ENCODE results near the gene SH3RF1. TPM values are rescaled to one million over a fixed set of nuclear protein-coding genes. Genes with fewer than 3 reads are reported as not detected.

Gene SH3RF1
- total RNA-seq, 1 experiment from 2014 or later: 11.5 TPM

DNA sequence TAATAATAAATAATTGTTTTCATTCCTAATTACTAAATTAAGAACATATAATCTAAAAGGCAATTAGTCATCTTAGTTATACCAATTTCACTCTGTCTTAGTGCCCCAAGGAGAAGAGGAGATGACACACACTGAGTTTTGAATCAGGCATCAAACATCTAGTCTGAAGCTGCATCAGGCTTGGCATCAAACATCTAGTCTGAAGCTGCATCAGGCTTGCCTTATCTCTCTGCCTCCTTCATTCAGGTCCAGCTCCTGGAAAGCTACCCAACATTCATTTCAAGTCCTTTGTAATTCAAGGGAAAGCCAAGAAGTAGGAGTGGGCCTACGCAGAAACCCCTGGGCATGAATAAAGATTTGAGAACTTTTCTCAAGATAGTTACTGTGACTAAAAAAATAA, 62.2 kb downstream of the SH3RF1 start:
- in situ Hi-C loops (cut with HindIII; ENCODE audit: low pct_unique_long_range_greater_than_20kb, low sequenced_read_pairs): no loop called here
- intact Hi-C loops (cut with micrococcal nuclease; ENCODE audit: unreplicated experiment): no loop called here
- no peak overlapping the region for H3K4me3 ChIP-seq (ENCODE audit: low read depth in 2 of 2, low read length in 2 of 2)
- DNase-seq (ENCODE audit: low read depth, low spot score) (no peak), ATAC-seq (no peak)
- TF ChIP-seq SIN3A (IDR thresholded peaks at IDR 0.05; ENCODE audit: borderline replicate concordance, insufficient read depth, low read depth, low read length) (no peak), TCF7L2 (IDR thresholded peaks at IDR 0.05; ENCODE audit: low read depth, low read length) (no peak), CTCF (IDR thresholded peaks at IDR 0.05) (no peak), POLR2AphosphoS5 (IDR thresholded peaks at IDR 0.05; ENCODE audit: low read depth, low read length) (no peak)
- TF ChIP-seq, protein P1, sequence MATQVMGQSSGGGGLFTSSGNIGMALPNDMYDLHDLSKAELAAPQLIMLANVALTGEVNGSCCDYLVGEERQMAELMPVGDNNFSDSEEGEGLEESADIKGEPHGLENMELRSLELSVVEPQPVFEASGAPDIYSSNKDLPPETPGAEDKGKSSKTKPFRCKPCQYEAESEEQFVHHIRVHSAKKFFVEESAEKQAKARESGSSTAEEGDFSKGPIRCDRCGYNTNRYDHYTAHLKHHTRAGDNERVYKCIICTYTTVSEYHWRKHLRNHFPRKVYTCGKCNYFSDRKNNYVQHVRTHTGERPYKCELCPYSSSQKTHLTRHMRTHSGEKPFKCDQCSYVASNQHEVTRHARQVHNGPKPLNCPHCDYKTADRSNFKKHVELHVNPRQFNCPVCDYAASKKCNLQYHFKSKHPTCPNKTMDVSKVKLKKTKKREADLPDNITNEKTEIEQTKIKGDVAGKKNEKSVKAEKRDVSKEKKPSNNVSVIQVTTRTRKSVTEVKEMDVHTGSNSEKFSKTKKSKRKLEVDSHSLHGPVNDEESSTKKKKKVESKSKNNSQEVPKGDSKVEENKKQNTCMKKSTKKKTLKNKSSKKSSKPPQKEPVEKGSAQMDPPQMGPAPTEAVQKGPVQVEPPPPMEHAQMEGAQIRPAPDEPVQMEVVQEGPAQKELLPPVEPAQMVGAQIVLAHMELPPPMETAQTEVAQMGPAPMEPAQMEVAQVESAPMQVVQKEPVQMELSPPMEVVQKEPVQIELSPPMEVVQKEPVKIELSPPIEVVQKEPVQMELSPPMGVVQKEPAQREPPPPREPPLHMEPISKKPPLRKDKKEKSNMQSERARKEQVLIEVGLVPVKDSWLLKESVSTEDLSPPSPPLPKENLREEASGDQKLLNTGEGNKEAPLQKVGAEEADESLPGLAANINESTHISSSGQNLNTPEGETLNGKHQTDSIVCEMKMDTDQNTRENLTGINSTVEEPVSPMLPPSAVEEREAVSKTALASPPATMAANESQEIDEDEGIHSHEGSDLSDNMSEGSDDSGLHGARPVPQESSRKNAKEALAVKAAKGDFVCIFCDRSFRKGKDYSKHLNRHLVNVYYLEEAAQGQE (IDR thresholded peaks at IDR 0.05; ENCODE audit: insufficient read depth in 1 of 2, low read depth in 2 of 2, low read length in 1 of 2): no peak
- no peaks in the 10 kb centered on the region for H3K4me1 ChIP-seq (ENCODE audit: control insufficient read depth, insufficient read depth, low read length)
- H3K9me3 ChIP-seq (ENCODE audit: control insufficient read depth, insufficient read depth, low read depth, low read length): no peaks in the 10 kb centered on the region
- CTCF ChIA-PET: no interaction called here
- POLR2A ChIA-PET: no interaction called here
- no peaks in the 10 kb centered on the region for H3K36me3 ChIP-seq (ENCODE audit: control insufficient read depth, insufficient read depth, low read length)
- H3K27ac ChIP-seq (ENCODE audit: low read length): no peak overlapping the region
- H3K27me3 ChIP-seq (ENCODE audit: control insufficient read depth, insufficient read depth, low read length): no peaks in the 10 kb centered on the region
- BruUV-seq (replicated peaks): no TSS peak

- DNase-seq (ENCODE audit: low read depth, low spot score): no peak
- ATAC-seq: no peak
- ChIA-PET POLR2A (no interaction called here), CTCF (no interaction called here)
- no peak overlapping the region for H3K27ac ChIP-seq (ENCODE audit: low read length)
- H3K36me3 ChIP-seq (ENCODE audit: control insufficient read depth, insufficient read depth, low read length): no peaks in the 10 kb centered on the region
- no peaks in the 10 kb centered on the region for H3K27me3 ChIP-seq (ENCODE audit: control insufficient read depth, insufficient read depth, low read length)
- TF ChIP-seq CTCF (IDR thresholded peaks at IDR 0.05) (no peak), SIN3A (IDR thresholded peaks at IDR 0.05; ENCODE audit: borderline replicate concordance, insufficient read depth, low read depth, low read length) (no peak)
- TF ChIP-seq, protein P1 (IDR thresholded peaks at IDR 0.05; ENCODE audit: insufficient read depth in 1 of 2, low read depth in 2 of 2, low read length in 1 of 2): no peak
- H3K9me3 ChIP-seq (ENCODE audit: control insufficient read depth, insufficient read depth, low read depth, low read length): no peaks in the 10 kb centered on the region
- no TSS peak for BruUV-seq (replicated peaks)
- in situ Hi-C loops (cut with HindIII; ENCODE audit: low pct_unique_long_range_greater_than_20kb, low sequenced_read_pairs): no loop called here
- intact Hi-C loops (cut with micrococcal nuclease; ENCODE audit: unreplicated experiment): no loop called here
- no peaks in the 10 kb centered on the region for H3K4me1 ChIP-seq (ENCODE audit: control insufficient read depth, insufficient read depth, low read length)
- H3K4me3 ChIP-seq (ENCODE audit: low read depth in 2 of 2, low read length in 2 of 2): no peak overlapping the region
These were observed 62.7 kb downstream of the SH3RF1 start for GRCh38 chr4:169208090-169208455.
